OCI-LY3 (cell line): Measurements from ENCODE around the gene SNAPC4.

Experiments used
- H2AFZ ChIP-seq: fragments of 200-600, 300-600 bp; shearing (Covaris generic); 2 replicates; pipeline ENCODE4 v1.6.0; 2014; ENCODE audit warnings: antibody characterized with exemption, low read depth, low read length
- H3K27ac ChIP-seq: fragments of 200-600, 300-600 bp; sonication (generic); 2 replicates; pipeline ENCODE4 v1.5.1; 2014; ENCODE audit warnings: mild to moderate bottlenecking, low read length, moderate library complexity, mixed read lengths
- H3K27me3 ChIP-seq: fragments of 200-600, 300-600 bp; sonication (generic); 2 replicates; pipeline ENCODE4 v1.6.1; 2014; ENCODE audit warnings: low read depth, low read length, mixed read lengths
- H3K36me3 ChIP-seq: fragments of 200-600, 300-600 bp; sonication (generic); replicated peaks from 2 replicates; pipeline ENCODE3; 2014; ENCODE audit warnings: low read depth, low read length, mixed read lengths
- H3K4me1 ChIP-seq: fragments of 300-600, 200-600 bp; sonication (generic); 2 replicates; pipeline ENCODE4 v1.6.1; 2014; ENCODE audit warnings: low read length, mixed read lengths
- H3K4me2 ChIP-seq: fragments of 200-600, 300-600 bp; sonication (generic); 2 replicates; pipeline ENCODE4 v1.6.1; 2014; ENCODE audit warnings: low read length, mixed read lengths
- H3K4me3 ChIP-seq: fragments of 300-600, 200-600 bp; sonication (generic); 2 replicates; pipeline ENCODE4 v1.5.1; 2014; ENCODE audit warnings: antibody characterized with exemption, mild to moderate bottlenecking, low read length, moderate library complexity
- H3K79me2 ChIP-seq: fragments of 300-600, 200-600 bp; shearing (Covaris generic); 2 replicates; pipeline ENCODE4 v1.6.1; 2014; ENCODE audit warnings: mild to moderate bottlenecking, low read length, mixed read lengths
- H3K9ac ChIP-seq: fragments of 300-600, 200-600 bp; shearing (Covaris generic); 2 replicates; pipeline ENCODE4 v1.6.0; 2014; ENCODE audit warnings: mild to moderate bottlenecking, low read length, moderate library complexity
- H3K9me3 ChIP-seq: fragments of 200-600, 300-600 bp; shearing (Covaris generic); 2 replicates; pipeline ENCODE4 v1.6.1; 2014; ENCODE audit warnings: low read length, mixed read lengths; ENCODE audit not compliant: insufficient read depth
- H4K20me1 ChIP-seq: fragments of 200-600, 300-600 bp; sonication (generic); 2 replicates; pipeline ENCODE4 v1.6.1; 2016; ENCODE audit warnings: low read length, mixed read lengths; ENCODE audit not compliant: insufficient read depth
- EZH2phosphoT487 ChIP-seq: fragments of 200-600 bp; shearing (Covaris generic); IDR thresholded peaks from 2 replicates; pipeline ENCODE4 v1.6.1; 2018; ENCODE audit warnings: antibody characterized with exemption, mixed run types, low read depth
- TF ChIP-seq, protein P1 (sequence below): fragments of 200-600, 300-600 bp; sonication (generic); IDR thresholded peaks from 2 replicates; pipeline ENCODE4 v1.5.1; 2014; ENCODE audit warnings: antibody characterized with exemption, low read length, low read depth

The SNAPC4 gene

DNA sequence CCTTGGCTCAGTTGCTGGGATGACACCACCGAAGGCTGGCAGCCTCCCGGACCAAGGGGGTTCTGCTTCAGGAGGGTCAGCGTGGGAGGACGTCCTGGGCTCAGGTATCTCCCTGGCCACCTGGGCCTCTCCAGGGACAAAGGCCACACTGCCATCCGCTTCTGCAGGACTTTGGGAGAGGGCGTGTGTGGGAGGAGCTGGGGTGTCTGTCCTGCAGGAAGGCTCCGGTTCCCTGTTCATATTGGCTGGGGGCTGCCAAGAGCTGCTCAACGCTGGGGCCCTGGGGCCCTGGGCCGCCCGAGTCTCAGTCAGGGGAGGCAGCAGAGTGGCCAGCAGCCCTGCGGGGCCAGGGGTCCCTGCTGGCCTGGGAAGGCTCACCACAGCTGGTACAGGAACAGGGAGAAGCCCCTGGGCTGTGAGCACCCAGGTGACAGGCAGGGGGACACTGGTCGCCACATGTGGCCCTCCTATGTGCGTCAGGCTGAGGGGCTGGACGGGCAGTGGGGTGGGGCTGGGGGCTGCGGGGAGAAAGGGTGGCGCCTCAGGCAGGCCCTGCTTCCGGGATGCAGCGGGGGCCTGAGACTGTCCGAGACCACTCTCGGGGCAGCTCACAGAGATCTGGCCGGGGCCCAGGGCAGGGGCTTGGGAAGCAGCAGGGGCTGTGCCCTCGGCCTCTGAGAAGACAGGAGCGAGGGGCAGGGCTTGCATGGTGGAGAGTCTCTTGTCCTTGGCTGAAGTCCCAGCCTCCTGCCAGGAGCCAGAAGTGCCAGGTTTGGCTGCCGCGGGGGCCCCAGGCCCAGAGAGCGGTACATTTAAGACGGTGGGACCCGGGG, 21.6 kb downstream of the SNAPC4 start:
- Histone ChIP-seq H3K9me3 (no peaks in the 10 kb centered on the region), H3K4me3 (no peak overlapping the region), H3K4me2 (no peak overlapping the region), H4K20me1 (0 out of 2 replicates have a peak, but pooled peaks cover 4% of the 10 kb centered on the region), H3K79me2 (no peaks in the 10 kb centered on the region), H2AFZ (no peak overlapping the region), H3K27me3 (no peaks in the 10 kb centered on the region), H3K36me3 (peaks cover 15% of the 10 kb centered on the region), H3K9ac (no peak overlapping the region), H3K27ac (no peak overlapping the region), H3K4me1 (no peaks in the 10 kb centered on the region)
- TF ChIP-seq, protein P1, sequence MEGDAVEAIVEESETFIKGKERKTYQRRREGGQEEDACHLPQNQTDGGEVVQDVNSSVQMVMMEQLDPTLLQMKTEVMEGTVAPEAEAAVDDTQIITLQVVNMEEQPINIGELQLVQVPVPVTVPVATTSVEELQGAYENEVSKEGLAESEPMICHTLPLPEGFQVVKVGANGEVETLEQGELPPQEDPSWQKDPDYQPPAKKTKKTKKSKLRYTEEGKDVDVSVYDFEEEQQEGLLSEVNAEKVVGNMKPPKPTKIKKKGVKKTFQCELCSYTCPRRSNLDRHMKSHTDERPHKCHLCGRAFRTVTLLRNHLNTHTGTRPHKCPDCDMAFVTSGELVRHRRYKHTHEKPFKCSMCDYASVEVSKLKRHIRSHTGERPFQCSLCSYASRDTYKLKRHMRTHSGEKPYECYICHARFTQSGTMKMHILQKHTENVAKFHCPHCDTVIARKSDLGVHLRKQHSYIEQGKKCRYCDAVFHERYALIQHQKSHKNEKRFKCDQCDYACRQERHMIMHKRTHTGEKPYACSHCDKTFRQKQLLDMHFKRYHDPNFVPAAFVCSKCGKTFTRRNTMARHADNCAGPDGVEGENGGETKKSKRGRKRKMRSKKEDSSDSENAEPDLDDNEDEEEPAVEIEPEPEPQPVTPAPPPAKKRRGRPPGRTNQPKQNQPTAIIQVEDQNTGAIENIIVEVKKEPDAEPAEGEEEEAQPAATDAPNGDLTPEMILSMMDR = no peak
- TF ChIP-seq EZH2phosphoT487 = no peak

DNA sequence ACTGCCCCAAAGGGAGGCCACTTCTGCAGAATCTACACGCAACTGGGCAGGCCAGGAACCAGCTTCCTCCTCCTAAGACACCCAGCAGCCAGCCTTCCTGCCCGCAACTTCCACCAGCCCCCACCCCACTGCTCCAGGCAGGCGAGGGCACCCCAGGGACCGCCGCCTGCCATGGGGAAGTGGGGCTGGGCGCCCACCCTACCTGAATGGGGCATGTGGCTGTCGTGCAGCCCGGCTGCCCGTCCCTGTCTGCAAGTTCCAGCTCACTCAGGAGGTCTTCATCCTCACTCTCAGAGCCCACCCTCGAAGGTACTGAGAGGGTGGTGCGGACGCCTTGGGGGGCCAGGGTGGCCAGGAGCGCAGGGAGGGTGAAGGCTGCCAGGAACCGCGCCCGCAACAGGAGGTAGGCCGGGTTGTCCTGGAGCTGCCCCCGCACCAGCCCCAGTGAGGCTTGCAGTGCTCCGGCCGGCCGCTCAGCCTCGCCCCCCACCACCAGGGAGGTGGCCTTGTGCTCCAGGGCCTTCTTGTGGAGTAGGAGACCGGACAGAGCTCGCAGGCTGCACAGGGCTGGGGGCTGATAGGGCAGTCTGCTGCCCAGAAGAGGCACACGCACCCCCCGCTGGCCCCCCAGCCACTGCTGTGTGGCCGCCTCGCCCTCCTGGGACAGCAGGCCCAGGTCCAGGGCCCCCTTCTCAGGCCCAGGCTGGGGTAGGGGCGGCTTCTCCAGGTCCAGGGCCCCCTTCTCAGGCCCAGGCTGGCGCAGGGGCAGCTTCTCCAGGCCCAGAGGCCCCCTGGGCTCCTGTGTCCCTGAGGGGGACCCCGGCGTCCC, 22.4 kb downstream of the SNAPC4 start:
- Histone ChIP-seq H3K27ac (no peak overlapping the region), H3K9ac (no peak overlapping the region), H3K9me3 (no peaks in the 10 kb centered on the region), H3K4me2 (no peak overlapping the region), H3K27me3 (no peaks in the 10 kb centered on the region), H3K79me2 (no peaks in the 10 kb centered on the region), H2AFZ (no peak overlapping the region), H3K36me3 (peaks cover 7% of the 10 kb centered on the region), H4K20me1 (0 out of 2 replicates have a peak, but pooled peaks cover 4% of the 10 kb centered on the region), H3K4me1 (no peaks in the 10 kb centered on the region), H3K4me3 (no peak overlapping the region)
- no peak for TF ChIP-seq EZH2phosphoT487
- TF ChIP-seq, protein P1 = no peak

DNA sequence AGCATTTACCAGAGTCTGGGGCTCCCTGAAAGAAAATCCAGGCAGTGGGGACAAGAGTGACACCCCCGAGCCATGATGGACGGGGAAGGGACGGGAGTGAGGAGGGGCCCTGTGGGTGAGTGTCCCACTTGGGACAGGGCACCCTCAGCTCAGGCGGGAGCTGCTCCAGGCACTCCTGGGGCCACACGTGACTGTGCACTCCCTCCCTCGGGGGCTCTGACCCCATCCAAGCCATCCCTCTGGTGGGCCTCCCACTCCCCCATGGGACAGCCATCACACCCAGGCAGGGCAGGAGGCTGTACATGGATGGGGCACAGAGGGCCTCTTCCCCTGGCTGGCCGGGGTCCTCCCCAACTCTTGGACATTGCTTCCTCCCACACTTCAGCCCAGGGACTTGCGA, 23.5 kb downstream of the SNAPC4 start:
- H3K27ac ChIP-seq = no peak overlapping the region
- H3K27me3 ChIP-seq = no peaks in the 10 kb centered on the region
- peaks cover 5% of the 10 kb centered on the region for H3K36me3 ChIP-seq
- no peak overlapping the region for H2AFZ ChIP-seq
- TF ChIP-seq EZH2phosphoT487 = no peak
- TF ChIP-seq, protein P1 = no peak
- no peaks in the 10 kb centered on the region for H3K79me2 ChIP-seq
- no peak overlapping the region for H3K4me3 ChIP-seq
- no peak overlapping the region for H3K4me2 ChIP-seq
- H3K9ac ChIP-seq = no peak overlapping the region
- H3K4me1 ChIP-seq = no peaks in the 10 kb centered on the region
- 0 out of 2 replicates have a peak, but pooled peaks cover 4% of the 10 kb centered on the region for H4K20me1 ChIP-seq
- no peaks in the 10 kb centered on the region for H3K9me3 ChIP-seq

DNA sequence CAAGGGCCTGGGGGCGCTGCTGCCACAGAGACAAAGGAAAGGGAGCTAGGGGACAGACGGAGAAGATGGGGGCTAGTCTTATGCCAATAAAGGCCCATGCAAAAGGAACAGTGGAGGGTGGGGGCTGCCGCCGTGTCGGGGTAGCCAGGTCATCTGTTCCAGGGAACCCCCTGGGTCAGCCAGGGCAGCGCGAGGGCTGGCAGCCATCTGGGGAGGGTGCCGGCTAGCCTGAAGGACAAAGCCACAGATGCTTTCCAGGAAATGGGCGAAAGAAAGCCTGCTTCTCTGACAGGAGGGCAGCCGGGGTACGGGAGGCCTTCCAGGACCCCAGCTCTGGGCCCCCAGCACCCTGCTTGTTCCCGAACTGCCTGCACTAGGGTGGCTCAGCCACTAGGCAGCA, 24.9 kb downstream of the SNAPC4 start:
- no peak overlapping the region for H3K4me2 ChIP-seq
- H3K9ac ChIP-seq = no peak overlapping the region
- no peaks in the 10 kb centered on the region for H3K36me3 ChIP-seq

More for the DNA sequence above, 24.9 kb downstream of the SNAPC4 start:
- no peak overlapping the region for H3K4me3 ChIP-seq
- no peaks in the 10 kb centered on the region for H3K27me3 ChIP-seq
- H2AFZ ChIP-seq = no peak overlapping the region
- TF ChIP-seq EZH2phosphoT487 = no peak
- TF ChIP-seq, protein P1 = no peak
- H3K4me1 ChIP-seq = no peaks in the 10 kb centered on the region
- no peak overlapping the region for H3K27ac ChIP-seq
- 0 out of 2 replicates have a peak, but pooled peaks cover 4% of the 10 kb centered on the region for H4K20me1 ChIP-seq
- H3K9me3 ChIP-seq = no peaks in the 10 kb centered on the region
- H3K79me2 ChIP-seq = no peaks in the 10 kb centered on the region
